Measurements from ENCODE around the gene OTUD3. TPM values are rescaled to one million over a fixed set of nuclear protein-coding genes. Genes with fewer than 3 reads are reported as not detected.

OTUD3 gene
- total and polyA plus RNA-seq, 4 donors: 1.3 to 19.5 (median 8.2) TPM

DNA sequence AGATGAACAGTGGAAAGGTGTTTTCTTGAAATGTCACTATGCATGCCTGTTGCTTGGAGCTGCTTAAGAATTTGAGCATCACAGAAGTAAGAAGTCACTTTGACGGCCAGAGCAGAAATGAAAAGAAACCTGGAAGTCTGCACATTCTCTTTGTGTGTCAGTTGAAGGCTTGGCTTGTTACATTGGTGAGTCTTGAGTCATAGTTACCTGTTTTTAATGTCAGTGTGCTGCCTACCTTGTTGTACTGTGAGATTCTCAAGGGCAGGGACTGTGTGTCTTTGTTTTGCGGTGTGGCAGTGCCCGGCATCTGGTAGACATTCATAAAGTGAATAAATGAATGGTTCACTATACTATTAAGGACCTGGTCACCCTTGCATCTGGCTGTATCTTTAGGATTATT is 9.9 kb downstream of the OTUD3 start:
- ATAC-seq (ENCODE audit: low FRiP score) (no peak), DNase-seq (no peak)
- intact Hi-C loops (cut with DNase I): no loop called here
- Histone ChIP-seq H3K27ac (ENCODE audit: low read depth in 1 of 2, low read length in 2 of 2) (no peak overlapping the region), H3K36me3 (ENCODE audit: control insufficient read depth in 1 of 2, insufficient read depth in 2 of 2, low read length in 1 of 2) (peaks cover 4 to 14% of the 10 kb centered on the region in 2 donors), H3K4me1 (ENCODE audit: control insufficient read depth in 1 of 2, insufficient read depth in 2 of 2, low read length in 2 of 2) (no peaks in the 10 kb centered on the region), H3K9me3 (ENCODE audit: control insufficient read depth, low read length) (no peaks in the 10 kb centered on the region), H3K27me3 (ENCODE audit: control insufficient read depth in 1 of 2, insufficient read depth in 2 of 2, low read length in 1 of 2) (no peaks in the 10 kb centered on the region), H3K4me3 (ENCODE audit: low read length in 2 of 2) (no peak overlapping the region)
- 91 to 95% methylated on average over 3 of the region's 3 CpGs for WGBS, 2 donors

GRCh38 chr1:19892628-19893168 is 10.5 kb downstream of the OTUD3 start:
- 83 to 87% methylated on average over 6 of the region's 6 CpGs for WGBS, 2 donors
- Histone ChIP-seq H3K27ac (ENCODE audit: low read depth in 1 of 2, low read length in 2 of 2) (no peak overlapping the region), H3K36me3 (ENCODE audit: control insufficient read depth in 1 of 2, insufficient read depth in 2 of 2, low read length in 1 of 2) (peaks cover 4 to 16% of the 10 kb centered on the region in 2 donors), H3K27me3 (ENCODE audit: control insufficient read depth in 1 of 2, insufficient read depth in 2 of 2, low read length in 1 of 2) (no peaks in the 10 kb centered on the region), H3K9me3 (ENCODE audit: control insufficient read depth, low read length) (no peaks in the 10 kb centered on the region), H3K4me1 (ENCODE audit: control insufficient read depth in 1 of 2, insufficient read depth in 2 of 2, low read length in 2 of 2) (no peaks in the 10 kb centered on the region), H3K4me3 (ENCODE audit: low read length in 2 of 2) (no peak overlapping the region)
- ATAC-seq (ENCODE audit: low FRiP score) (no peak), DNase-seq (no peak)
- intact Hi-C loops (cut with DNase I): no loop called here

DNA sequence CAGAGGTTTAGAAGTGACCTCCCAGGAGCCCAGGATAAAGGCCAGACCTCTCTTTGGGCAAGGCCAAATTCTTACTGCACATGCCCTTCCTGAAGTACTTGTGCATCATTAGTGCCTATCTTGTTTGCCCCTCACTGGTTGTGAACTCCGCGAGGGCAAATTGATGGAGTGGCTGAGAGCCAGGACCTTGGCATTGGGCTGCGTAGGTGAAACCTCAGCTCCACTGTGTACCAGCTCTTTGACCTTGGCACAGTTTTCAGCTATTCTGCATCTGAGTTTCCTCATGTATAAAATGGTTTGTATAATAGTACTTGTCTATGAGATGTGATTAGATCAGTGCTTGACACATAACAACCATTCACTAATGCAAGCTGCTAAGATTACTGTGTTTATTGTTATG is 11.5 kb downstream of the OTUD3 start:
- Histone ChIP-seq H3K4me3 (ENCODE audit: low read length in 2 of 2) (no peak overlapping the region), H3K27me3 (ENCODE audit: control insufficient read depth in 1 of 2, insufficient read depth in 2 of 2, low read length in 1 of 2) (no peaks in the 10 kb centered on the region), H3K27ac (ENCODE audit: low read depth in 1 of 2, low read length in 2 of 2) (no peak overlapping the region), H3K9me3 (ENCODE audit: control insufficient read depth, low read length) (no peaks in the 10 kb centered on the region), H3K4me1 (ENCODE audit: control insufficient read depth in 1 of 2, insufficient read depth in 2 of 2, low read length in 2 of 2) (no peaks in the 10 kb centered on the region), H3K36me3 (ENCODE audit: control insufficient read depth in 1 of 2, insufficient read depth in 2 of 2, low read length in 1 of 2) (peaks cover 4 to 16% of the 10 kb centered on the region in 2 donors)
- WGBS, 2 donors: 78 to 82% methylated on average over 3 of the region's 3 CpGs
- intact Hi-C loops (cut with DNase I): no loop called here
- DNase-seq (no peak), ATAC-seq (ENCODE audit: low FRiP score) (no peak)

DNA sequence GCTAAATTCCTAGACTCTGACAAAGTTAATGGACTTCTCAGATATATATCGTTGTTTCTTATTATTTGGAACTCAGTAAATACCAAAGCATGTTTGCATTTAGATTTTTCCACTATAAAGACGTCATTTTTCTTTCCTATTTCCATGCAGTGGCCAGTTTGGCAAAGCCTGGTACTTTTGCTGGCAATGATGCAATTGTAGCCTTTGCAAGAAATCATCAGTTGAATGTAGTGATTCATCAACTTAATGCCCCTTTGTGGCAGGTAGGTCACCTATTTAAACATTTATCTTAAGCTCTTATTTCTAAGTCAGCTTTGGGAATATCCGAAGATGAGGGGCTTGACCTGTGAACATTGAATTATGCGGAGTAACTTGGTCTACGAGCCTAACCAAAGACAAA is 12.0 kb downstream of the OTUD3 start:
- H3K27ac ChIP-seq (ENCODE audit: low read depth in 1 of 2, low read length in 2 of 2): no peak overlapping the region
- peaks cover 6 to 16% of the 10 kb centered on the region in 2 donors for H3K36me3 ChIP-seq (ENCODE audit: control insufficient read depth in 1 of 2, insufficient read depth in 2 of 2, low read length in 1 of 2)
- H3K27me3 ChIP-seq (ENCODE audit: control insufficient read depth in 1 of 2, insufficient read depth in 2 of 2, low read length in 1 of 2): no peaks in the 10 kb centered on the region
- H3K4me3 ChIP-seq (ENCODE audit: low read length in 2 of 2): no peak overlapping the region
- H3K4me1 ChIP-seq (ENCODE audit: control insufficient read depth in 1 of 2, insufficient read depth in 2 of 2, low read length in 2 of 2): no peaks in the 10 kb centered on the region
- intact Hi-C loops (cut with DNase I): no loop called here
- 53 to 59% methylated on average over 5 of the region's 5 CpGs for WGBS, 2 donors
- DNase-seq (no peak), ATAC-seq (ENCODE audit: low FRiP score) (no peak)
- H3K9me3 ChIP-seq (ENCODE audit: control insufficient read depth, low read length): no peaks in the 10 kb centered on the region

DNA sequence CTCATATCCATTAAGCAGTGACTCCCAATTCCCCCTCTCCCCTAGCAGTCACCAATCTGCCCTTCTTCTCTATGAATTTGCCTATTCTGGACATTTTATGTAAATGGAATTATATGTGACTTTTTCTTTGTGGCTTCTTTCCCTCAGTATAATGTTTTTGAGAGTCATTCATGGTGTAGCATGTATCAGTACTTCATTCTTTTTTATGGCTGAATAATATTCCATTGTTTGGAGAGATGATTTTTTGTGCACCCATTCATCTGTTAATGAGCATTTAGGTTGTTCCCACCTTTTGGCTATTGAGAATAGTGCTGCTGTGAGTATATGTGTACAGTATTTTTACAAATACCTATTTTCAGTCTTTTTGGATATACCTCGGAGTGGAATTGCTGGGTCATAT is 19.5 kb downstream of the OTUD3 start:
- peaks cover 4 to 5% of the 10 kb centered on the region in 2 donors for H3K36me3 ChIP-seq (ENCODE audit: control insufficient read depth in 1 of 2, insufficient read depth in 2 of 2, low read length in 1 of 2)
- intact Hi-C loops (cut with DNase I): no loop called here

DNA sequence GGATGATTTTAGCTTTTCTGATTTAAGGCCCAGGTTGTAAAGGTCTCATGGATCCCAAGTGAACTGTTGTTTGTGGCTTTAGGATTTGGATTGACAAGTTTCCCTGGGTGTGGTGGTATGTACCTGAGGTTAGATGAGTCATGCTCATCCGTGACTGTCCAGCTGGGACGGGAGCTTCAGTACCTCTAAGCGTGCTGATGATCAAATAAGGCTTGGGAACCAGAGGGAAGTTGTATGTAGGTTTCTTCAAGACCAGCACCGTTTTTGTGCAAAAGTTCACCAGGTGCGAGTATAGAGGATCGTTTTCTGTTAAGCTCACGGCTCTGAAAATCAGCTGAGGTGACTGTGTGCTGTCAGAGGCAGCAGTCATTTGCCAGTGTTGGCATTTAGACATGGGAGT is 21.4 kb downstream of the OTUD3 start:
- Histone ChIP-seq H3K27me3 (ENCODE audit: control insufficient read depth in 1 of 2, insufficient read depth in 2 of 2, low read length in 1 of 2) (no peaks in the 10 kb centered on the region), H3K36me3 (ENCODE audit: control insufficient read depth in 1 of 2, insufficient read depth in 2 of 2, low read length in 1 of 2) (peaks cover 7 to 13% of the 10 kb centered on the region in 2 donors), H3K9me3 (ENCODE audit: control insufficient read depth, low read length) (no peaks in the 10 kb centered on the region), H3K27ac (ENCODE audit: low read depth in 1 of 2, low read length in 2 of 2) (no peak overlapping the region), H3K4me3 (ENCODE audit: low read length in 2 of 2) (no peak overlapping the region), H3K4me1 (ENCODE audit: control insufficient read depth in 1 of 2, insufficient read depth in 2 of 2, low read length in 2 of 2) (no peaks in the 10 kb centered on the region)
- intact Hi-C loops (cut with DNase I): no loop called here
- WGBS, 2 donors: 94 to 98% methylated on average over 7 of the region's 7 CpGs
- DNase-seq (no peak), ATAC-seq (ENCODE audit: low FRiP score) (no peak)

More for the DNA sequence above, 19.5 kb downstream of the OTUD3 start:
- H3K27me3 ChIP-seq (ENCODE audit: control insufficient read depth in 1 of 2, insufficient read depth in 2 of 2, low read length in 1 of 2): no peaks in the 10 kb centered on the region
- no peak overlapping the region for H3K27ac ChIP-seq (ENCODE audit: low read depth in 1 of 2, low read length in 2 of 2)
- DNase-seq: no peak
- H3K9me3 ChIP-seq (ENCODE audit: control insufficient read depth, low read length): no peaks in the 10 kb centered on the region
- WGBS, 2 donors: 90 to 91% methylated on average over 1 of the region's 1 CpG
- ATAC-seq (ENCODE audit: low FRiP score): no peak
- no peaks in the 10 kb centered on the region for H3K4me1 ChIP-seq (ENCODE audit: control insufficient read depth in 1 of 2, insufficient read depth in 2 of 2, low read length in 2 of 2)
- H3K4me3 ChIP-seq (ENCODE audit: low read length in 2 of 2): no peak overlapping the region

GRCh38 chr1:19907456-19907855 is 25.3 kb downstream of the OTUD3 start:
- Histone ChIP-seq H3K4me1 (ENCODE audit: control insufficient read depth in 1 of 2, insufficient read depth in 2 of 2, low read length in 2 of 2) (no peaks in the 10 kb centered on the region), H3K27me3 (ENCODE audit: control insufficient read depth in 1 of 2, insufficient read depth in 2 of 2, low read length in 1 of 2) (no peaks in the 10 kb centered on the region), H3K36me3 (ENCODE audit: control insufficient read depth in 1 of 2, insufficient read depth in 2 of 2, low read length in 1 of 2) (peaks cover 7 to 14% of the 10 kb centered on the region in 2 donors), H3K27ac (ENCODE audit: low read depth in 1 of 2, low read length in 2 of 2) (no peak overlapping the region), H3K9me3 (ENCODE audit: control insufficient read depth, low read length) (no peaks in the 10 kb centered on the region), H3K4me3 (ENCODE audit: low read length in 2 of 2) (no peak overlapping the region)
- intact Hi-C loops (cut with DNase I): no loop called here
- DNase-seq: no peak
- 71 to 86% methylated on average over 13 of the region's 13 CpGs for WGBS, 2 donors
- ATAC-seq (ENCODE audit: low FRiP score): no peak

DNA sequence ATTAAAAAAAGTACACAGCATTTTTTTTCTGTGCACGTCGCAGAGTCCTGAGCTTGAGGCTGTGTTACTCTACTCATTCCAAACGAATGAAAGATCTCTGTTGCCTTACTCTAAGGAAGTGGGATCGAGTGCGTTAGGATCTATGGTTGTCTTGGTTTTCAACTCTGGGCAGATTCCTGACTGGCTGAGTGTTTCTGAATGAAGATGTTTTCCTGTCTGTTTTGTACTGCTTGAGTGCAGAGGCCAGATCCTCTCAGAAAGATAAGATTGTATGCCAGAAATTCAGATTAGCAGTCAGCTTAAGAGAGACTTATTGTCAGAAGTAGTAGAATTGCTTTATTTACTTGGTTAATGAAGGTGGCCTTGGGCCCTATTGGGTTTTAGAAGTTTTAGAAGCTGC is 27.2 kb downstream of the OTUD3 start:
- Histone ChIP-seq H3K27ac (ENCODE audit: low read depth in 1 of 2, low read length in 2 of 2) (no peak overlapping the region), H3K4me1 (ENCODE audit: control insufficient read depth in 1 of 2, insufficient read depth in 2 of 2, low read length in 2 of 2) (no peaks in the 10 kb centered on the region), H3K27me3 (ENCODE audit: control insufficient read depth in 1 of 2, insufficient read depth in 2 of 2, low read length in 1 of 2) (no peaks in the 10 kb centered on the region), H3K9me3 (ENCODE audit: control insufficient read depth, low read length) (no peaks in the 10 kb centered on the region), H3K4me3 (ENCODE audit: low read length in 2 of 2) (no peak overlapping the region), H3K36me3 (ENCODE audit: control insufficient read depth in 1 of 2, insufficient read depth in 2 of 2, low read length in 1 of 2) (peaks cover 12 to 14% of the 10 kb centered on the region in 2 donors)
- DNase-seq (no peak), ATAC-seq (ENCODE audit: low FRiP score) (no peak)
- intact Hi-C loops (cut with DNase I): no loop called here
- 90 to 92% methylated on average over 5 of the region's 5 CpGs for WGBS, 2 donors

DNA sequence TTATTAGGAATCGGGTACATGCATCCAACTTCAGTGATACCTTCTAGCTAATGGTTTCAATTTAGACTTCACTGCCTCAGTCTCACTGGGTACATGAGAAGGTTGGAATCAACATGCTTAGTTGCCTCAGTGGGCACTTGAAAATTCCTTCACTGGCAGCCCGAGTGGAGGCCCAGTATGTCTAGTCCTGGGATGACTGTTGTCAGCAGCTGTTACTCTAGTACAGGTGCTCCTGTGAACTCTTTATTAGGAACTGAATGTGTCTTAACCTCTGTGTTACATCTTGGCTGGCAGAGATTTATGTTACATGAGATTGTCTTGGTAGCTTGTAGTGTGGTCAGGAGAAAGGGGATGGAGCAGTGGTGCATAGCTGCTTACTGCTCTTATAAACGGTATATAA is 27.8 kb downstream of the OTUD3 start:
- intact Hi-C loops (cut with DNase I): no loop called here
- Histone ChIP-seq H3K36me3 (ENCODE audit: control insufficient read depth in 1 of 2, insufficient read depth in 2 of 2, low read length in 1 of 2) (peaks cover 11 to 14% of the 10 kb centered on the region in 2 donors), H3K27me3 (ENCODE audit: control insufficient read depth in 1 of 2, insufficient read depth in 2 of 2, low read length in 1 of 2) (no peaks in the 10 kb centered on the region), H3K27ac (ENCODE audit: low read depth in 1 of 2, low read length in 2 of 2) (no peak overlapping the region), H3K4me1 (ENCODE audit: control insufficient read depth in 1 of 2, insufficient read depth in 2 of 2, low read length in 2 of 2) (no peaks in the 10 kb centered on the region), H3K4me3 (ENCODE audit: low read length in 2 of 2) (no peak overlapping the region), H3K9me3 (ENCODE audit: control insufficient read depth, low read length) (no peaks in the 10 kb centered on the region)
- DNase-seq: no peak
- ATAC-seq (ENCODE audit: low FRiP score): no peak
- 85% methylated on average over 3 of the region's 3 CpGs for WGBS, 2 donors

Measured in aorta (tissue), 5 donors.